Stimulated activated CD8-positive, alpha-beta memory T cell treated with anti-CD3 and anti-CD28 coated beads, Interleukin-7, amount 100 ng/mL, for 24 hours (primary cell): Measurements from ENCODE around the gene DNAJC22.

Source experiments
- DNase-seq: peaks from one replicate; pipeline ENCODE4 v3.0.0-alpha.2; 2020; ENCODE audit warnings: low read depth

Gene DNAJC22

DNA sequence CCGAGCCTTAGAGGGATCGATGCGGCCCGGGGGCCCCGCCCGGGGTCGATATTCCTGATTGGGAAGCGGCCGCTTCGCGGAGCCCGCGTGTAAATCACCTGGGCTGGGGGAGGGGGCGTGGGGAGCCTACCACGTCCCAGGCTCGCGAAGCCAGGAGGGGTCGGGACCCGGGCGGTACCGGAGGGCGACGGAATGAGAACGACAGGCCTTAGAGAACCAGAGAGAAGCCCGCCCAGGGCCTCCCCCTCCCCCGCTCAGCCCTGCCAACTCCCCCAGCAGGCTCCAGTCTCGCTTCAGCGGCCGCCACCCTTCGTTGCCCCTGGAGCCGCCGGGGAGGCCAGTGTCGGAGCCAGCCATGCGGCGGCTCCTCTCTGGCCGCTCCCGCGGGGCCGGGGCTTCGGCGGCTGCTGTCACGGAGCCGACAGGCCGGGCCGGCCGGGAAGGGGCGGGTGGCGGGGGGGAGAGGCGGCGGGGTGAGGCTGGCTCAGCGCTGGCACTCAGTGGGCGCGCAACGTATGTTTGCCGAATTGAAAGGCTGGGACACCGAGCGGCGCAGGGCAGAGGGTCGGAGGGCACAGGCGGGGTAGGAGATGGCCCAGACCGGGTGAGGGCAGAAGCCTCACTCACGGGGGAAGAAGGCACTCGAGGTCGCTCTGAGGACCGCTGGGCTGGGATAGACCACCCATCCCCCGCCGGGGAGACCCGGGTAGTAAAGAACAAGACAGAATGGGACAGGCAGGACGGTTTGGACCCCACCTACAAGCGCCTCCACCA, 1.4 kb upstream of the DNAJC22 start:
- no peak for DNase-seq

DNA sequence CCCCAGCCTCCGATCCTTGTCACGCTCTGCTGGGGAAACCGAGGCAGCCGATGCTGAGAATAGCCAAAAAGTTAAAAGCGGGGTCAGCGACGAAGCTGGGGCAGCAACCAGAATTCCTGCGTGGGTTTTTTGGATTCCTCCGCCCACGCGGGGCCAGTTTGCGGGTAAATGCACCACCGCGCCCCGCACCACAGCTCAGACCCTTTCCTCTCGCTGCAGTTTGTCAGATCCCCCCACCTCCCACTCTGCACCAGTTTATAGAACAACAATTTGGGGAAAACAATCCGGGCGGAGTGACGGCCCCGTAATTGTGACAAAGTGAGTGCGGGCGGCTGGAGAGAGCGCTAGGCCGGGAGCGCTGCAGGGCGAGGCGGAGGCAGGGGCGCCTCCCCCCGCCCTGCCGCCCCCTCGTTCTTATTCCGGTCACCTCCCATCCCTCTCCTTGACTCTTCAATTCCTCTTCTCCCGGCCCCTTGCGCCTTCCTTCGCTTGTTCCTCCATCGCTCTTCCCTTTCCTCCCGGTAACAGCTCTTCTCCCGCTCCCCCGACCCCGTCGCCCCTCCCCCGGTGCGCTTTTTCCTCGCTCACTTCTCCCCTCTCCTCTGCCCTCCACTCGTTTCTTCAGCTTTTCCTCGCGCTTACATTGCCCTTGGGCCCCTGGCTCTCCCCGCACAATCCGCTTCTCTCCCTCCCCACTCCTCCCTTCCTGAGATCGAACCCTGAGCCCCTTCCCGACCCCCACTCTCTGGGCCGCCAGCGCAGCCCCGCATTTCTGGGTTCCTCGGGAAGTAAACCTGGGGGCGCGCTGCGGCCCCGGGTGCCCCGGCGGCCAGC, 646 bp upstream of the DNAJC22 start:
- DNase-seq: no peak

DNA sequence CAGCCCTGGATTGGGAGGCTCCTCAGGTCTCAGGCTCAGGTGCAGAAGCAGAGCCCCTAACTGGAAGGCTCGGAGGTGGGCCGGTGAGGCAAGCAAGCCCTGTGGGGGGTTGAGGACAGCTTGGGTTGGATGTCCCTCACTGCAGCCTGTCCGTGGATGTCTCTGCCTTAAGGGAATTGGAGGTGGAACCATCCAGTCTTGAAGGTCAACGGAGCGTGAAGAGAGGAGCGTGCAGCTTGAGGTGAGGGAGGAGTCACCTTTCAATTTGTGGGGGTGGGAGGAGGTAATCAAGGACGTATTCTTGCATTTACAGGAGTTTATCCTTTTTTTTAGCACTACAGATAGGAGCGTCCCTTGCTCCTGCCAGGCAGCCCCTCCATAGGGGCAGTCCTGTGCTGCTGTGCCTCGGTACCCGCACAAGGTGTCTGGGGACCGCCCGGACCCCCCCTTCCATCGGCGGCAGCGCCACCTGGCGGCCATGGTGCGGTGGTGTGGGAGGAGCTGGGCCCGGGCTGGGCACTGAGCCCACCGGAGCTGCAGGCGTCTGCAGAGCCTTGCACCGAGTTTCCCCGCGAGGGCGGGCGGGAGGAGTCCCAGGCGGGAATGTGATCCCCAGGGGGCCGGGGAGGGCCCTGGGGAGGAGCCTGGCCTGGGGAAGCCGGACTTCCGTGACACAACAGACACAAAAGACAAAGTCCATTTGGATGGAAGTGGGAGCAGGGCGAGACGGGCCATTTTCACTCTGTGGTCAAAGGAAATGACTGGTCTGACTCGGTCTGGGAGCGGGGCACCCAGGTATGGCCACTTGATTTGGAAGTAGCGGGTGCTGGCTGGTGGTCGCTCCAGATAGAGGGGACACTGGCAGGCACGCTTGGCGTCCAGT, 864 bp downstream of the DNAJC22 start:
- DNase-seq: peak; percentile 59

DNA sequence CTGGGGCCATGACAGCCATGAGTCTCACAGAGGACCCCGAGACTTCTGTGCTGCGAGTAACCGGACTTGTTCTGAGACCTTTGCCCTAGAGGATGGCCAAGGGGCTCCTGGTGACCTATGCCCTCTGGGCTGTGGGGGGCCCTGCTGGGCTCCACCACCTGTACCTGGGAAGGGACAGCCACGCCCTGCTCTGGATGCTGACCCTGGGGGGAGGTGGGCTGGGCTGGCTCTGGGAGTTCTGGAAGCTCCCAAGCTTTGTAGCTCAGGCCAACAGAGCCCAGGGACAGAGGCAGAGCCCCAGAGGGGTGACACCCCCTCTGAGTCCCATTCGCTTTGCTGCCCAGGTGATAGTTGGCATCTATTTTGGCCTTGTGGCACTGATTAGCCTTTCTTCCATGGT, 2.1 kb downstream of the DNAJC22 start:
- DNase-seq: no peak

DNA sequence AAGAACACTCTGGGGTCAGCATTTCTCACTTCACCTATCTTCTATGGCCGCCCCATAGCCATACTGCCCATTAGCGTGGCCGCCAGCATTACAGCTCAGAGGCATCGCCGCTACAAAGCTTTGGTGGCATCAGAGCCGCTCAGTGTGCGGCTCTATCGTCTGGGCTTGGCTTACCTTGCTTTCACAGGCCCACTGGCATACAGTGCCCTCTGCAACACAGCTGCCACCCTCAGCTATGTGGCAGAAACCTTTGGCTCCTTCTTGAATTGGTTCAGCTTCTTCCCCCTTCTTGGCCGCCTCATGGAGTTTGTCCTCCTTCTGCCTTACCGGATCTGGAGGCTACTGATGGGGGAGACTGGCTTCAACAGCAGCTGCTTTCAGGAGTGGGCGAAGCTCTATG, 2.6 kb downstream of the DNAJC22 start:
- DNase-seq: no peak

DNA sequence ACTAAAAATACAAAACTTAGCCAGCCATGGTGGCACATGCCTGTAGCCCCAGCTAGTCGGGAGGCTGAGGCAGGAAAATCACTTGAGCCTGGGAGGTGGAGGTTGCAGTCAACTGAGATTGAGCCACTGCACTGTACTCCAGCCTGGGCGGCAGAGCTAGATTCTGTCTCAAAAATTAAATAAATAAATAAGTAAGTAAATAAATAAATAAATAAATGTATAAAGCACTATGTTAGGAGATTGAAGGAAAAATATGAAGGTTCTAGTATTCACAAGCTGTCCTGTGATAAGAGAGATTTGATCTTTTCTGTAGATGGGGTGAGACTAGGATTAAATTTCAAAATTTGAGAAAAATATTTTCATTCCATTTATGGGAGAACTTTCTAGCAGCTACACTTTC, 5.7 kb downstream of the DNAJC22 start:
- DNase-seq: no peak

DNA sequence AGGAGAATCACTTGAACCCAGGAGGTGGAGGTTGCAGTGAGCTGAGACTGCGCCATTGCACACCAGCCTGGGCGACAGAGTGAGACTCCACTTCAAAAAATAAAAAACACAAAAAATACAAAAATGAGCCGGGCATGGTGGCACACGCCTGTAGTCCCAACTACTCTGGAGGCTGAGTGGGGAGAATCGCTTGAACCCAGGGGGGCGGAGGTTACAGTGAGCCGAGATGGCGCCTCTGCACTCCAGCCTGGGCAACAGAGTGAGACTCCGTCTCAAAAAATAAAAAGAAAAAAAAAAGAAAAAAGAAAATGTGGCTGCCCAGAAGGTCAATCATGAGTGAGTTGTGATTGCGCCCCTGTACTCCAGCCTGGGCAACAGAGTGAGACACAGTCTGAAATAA, 9.2 kb downstream of the DNAJC22 start:
- DNase-seq: no peak

DNA sequence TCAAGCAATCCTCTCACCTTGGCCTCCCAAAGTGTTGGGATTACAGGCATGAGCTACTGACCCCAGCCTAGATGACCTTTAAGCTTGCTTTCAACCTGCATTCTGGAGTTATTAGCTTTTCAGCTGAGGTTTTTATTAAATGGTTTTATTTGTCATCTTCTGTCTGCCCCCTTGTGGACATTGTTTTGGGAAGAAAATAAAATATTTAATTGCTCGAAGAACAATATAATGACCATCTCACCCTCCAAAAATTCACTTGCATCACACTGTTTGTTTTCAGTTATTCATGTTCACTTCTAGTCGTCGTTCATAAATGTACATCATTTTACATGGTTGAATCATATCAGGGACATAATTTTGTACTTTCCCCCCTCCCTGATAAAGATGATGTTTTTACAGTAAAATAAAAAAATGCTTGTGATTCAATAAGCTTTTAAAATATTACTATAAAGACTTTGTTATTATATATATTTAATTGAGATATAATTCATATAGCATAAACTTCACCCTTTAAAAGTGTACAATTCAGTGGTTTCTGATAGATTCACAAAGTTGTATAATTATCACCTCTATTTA, 10.5 kb downstream of the DNAJC22 start:
- no peak for DNase-seq

DNA sequence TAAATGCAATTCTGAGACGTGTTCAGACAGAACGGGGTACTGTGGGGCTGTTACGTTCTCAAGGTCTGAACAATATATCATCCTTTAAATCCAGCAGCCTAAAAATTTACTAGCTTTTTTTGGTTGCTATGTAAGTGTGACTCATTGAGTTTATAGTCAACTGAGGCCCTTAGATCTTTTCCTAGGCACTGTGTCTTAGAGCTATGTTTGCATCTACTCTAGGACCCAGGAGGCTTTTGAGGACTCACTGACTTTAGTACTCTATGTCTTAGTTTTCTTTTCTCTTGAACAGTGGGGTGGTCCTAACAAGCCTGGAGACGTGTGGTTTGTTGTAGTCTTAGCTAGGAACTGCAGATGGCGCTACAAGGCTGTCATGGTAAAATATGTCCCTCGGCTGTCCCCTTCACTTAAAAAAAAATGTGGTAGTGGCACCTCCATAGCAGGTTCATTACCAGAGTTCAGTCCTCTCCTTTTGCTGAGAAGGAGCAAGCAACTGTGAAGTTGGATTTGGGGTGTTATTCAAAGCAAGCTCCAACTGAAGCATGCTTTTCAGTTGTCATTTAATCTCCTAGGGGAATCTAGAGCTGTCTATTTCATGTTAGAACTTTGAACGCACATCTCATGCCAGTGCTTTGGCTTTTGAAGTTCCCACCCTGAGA, 11.9 kb downstream of the DNAJC22 start:
- DNase-seq: no peak

DNA sequence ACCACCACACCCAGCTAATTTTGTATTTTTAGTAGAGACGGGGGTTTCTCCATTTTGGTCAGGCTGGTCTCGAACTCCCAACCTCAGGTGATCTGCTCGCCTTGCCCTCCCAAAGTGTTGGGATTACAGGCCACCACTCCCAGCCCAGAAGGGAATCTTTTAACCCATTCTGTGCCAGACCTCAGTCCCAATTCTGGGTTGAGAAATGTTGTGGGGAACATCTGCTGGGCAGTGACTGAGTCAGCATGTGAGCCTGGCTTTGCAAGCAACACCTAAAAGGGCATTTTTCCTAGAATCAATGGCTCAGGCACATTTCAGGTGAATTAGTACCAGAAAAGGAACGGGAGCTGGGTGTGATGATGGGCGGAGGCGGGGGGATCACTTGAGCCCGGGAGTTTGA, 13.0 kb downstream of the DNAJC22 start:
- no peak for DNase-seq

DNA sequence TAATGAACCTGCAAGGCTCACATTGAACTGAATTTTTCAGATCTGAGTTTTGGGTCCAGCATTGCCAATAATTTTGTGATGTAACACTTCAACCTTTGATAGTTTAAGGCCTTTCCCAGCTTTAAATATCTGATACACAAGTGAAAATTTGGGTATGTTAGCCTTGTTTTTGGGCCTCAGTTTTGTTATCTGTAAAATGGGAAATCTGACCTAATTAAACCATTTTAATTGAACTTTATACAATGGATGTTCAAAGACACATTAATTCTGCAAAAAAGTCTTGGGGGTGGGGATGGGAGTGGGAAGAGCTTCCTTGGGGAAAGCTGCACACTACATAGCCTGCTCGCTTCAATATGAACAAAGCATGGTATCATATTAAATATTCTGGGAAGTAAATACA, 15.4 kb downstream of the DNAJC22 start:
- no peak for DNase-seq

DNA sequence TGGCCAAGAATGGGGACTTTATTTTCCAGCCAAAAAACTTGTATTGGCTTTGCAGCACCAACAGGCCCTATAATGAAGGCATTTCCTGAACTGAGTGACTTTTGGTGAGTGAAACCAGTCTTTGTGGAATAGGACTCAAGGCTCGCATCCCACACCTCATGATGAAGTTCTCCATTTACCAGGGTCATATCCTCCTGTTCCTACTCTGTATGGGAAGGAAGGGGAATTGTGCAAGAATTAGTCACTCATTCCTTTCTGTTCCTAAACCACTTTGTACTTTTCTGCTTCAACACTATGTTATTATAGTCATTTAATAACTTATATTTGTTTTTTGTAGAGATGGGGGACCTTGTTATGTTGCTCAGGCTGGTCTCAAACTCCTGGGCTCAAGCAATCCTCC, 18.3 kb downstream of the DNAJC22 start:
- no peak for DNase-seq

DNA sequence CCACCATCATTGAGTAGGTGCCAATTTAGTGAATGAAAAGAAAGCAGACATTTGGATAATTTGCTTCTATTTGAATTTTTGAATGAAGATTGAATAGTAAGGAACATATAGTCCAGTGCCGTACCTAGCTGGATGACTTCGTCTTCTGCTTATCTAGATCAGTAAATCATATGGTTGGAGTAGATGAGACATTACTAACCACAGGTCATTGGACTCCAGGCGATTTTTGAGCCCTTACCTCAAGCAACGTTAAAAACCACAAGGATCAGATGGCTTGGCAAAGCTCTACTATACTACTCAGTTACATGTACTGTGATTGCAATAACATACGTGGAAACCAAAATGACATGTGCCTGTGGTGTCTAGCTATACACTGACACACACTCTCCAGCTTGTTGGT, 18.9 kb downstream of the DNAJC22 start:
- DNase-seq: no peak

DNA sequence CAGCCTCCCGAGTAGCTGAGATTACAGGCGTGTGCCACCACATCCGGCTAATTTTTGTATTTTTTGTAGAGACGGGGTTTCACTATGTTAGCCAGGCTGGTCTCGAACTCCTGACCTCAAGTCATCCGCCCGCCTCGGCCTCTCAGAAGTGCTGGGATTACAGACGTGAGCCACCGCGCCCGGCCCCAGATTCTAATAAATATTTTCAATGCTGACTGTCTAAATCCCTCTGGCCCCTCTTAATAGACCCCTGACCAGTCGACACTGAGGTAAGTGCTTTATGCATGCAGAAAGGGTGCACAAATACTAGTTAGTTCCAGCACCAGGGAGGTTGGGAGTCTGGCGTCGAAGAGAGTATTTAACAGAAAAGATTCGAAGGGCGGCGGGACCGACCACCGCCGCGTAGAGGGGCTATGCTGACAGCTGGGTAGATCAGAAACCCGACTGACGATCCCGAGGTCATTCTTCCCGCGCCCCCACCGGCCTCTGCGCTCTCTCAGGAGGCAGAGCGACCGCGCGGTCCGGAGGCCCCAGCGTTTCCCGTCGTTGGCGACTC, 19.5 kb downstream of the DNAJC22 start:
- no peak for DNase-seq

DNA sequence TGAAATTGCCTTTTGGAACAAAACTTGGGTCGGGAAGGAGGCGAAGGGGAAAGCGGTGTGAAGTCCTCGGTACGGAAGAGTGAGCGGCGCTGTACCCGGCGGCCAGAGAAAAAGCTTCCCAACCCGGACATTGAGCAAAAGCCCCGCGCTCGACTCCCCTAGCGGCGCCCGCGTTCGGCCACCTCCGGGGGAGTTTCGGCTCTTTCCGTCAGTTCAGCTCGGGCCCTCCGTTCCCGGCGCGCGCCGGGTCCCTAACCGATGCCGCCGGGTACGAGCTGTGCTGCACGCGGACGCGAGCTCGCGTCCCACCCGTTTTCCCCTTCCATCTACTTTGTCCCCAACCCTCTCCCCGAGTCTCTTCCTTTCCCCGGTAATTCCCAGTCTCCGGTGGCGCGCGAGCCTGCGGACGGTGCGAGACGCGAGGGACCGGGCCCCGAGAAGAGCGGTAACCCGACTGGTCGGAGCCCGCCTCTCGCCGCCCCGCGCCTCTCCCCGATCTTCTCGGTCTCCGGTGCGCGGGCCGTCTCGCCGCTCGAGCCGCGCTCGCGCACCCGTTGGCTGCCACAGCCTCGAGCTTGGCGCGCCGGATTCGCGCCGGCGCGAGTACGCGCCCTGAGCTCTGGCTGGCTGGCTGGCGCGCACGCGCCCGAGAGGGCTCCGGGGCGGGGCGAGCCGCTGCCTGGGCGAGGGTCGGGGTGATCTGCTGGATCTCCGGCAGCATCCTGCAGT, 20.1 kb downstream of the DNAJC22 start:
- DNase-seq: peak; percentile 74

DNA sequence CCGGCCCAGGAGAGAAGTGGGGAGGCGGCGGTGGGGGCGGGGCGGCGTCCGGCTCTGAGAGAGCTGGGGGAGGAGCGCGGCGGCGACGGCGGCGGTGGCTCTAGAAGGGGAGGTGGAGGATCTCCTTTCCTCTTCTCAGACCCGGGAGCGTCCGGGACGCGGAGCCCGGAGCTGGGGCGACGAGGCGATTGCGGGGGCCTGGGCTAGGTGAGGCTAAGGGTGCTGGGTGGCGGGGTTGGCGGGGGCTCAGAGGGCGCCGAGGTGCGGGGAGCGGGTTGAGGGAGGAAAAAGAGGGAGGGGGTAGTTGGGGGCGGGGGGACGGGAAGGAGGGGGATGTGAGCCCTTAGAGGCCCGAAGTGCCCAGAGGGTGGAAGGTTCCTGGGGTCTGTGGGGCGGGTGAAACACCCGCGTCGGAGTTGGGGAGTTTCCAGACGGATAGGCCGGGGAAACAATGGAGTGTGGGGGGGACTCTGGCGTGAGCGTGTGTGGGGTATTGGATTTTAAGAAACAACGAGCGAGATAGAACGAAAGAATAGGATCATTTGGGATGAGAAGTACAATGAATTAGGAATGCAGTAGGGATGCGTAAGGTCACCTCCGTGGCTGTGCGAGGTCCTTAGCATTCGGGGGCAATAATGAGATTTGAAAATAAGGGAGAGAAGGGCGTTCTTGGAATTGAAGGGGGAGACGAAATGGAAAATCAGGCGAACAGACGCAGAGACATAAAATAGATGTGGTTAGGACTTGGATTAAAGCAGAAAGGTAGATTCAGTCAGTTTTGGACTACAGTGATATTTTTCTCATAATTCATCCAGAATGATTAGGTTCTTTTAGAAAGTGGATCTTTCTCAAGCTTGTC, 20.9 kb downstream of the DNAJC22 start, which contains the start of gene SPATS2:
Gene SPATS2 (plus strand): TSS at position 82 of the 859 bp plus-strand sequence. CDS start 93,551 bp downstream, outside the sequence.
- DNase-seq: no peak

DNA sequence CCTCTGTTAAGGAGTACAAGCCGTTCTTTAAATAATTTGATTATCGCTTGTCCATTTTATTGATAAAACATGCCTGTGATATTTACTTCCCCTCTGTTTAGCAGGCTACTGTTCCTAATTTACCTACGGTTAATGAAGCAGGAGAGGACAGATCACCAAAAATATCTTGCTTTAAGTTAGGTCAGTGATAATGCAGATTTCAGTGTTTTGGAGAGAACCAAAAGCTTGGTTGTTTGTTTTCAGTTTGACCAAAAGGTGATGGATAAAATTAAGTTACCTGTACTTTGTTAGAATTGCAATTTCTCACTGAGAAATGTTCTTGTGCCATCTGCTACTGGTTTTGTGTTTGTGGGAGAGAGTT, 21.5 kb downstream of the DNAJC22 start:
- no peak for DNase-seq

DNA sequence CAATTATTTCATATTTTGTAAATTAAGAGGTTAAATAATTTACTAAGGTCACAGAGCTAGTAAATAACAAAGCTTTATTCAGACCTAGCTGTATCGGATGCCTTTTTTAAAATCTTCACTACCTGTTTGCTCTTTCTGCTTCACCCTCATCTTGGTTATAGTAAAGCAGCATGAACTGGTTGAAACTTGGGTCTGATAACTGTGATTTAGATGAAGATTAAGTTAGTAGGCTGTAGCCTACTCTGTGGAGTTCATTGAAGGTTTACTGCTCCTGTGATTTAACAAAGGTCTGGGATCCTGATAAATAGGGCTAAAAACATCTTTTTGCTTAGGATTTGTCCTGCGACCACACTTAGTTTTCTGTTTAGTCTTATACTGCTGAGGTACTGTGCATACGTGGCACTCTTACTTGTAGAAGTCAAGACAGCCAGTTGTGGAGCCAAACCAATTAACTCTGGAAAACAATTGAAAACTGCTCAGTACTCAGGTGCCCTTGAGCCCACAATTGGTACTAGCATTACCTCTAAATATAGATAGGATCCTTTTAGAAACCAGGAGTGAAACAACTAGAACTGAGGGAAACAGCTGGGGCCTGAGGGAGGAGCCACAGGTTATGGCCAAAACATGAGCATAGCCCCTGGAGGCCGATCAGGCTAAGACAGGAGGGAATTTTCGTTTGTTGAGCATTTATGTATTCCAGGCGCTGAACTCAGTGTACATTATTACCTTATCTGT, 22.9 kb downstream of the DNAJC22 start:
- DNase-seq: no peak

DNA sequence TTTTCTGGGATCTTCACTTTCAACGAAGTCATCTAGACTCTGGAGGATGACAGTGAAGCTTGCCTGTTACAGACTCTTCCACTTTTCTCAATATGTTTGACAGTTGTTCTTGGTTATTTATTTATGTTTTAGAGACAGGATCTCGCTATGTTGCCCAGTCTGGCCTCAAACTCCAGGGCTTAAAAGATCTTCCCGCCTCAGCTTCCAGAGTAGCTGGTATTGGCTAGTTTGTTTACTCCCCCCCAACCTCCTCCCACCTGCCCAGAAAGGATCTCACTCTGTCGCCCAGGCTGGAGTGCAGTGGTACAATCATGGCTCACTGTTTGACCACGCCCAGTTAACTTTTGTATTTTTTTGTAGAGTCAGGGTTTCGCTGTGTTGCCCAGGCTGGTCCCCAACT, 23.9 kb downstream of the DNAJC22 start:
- no peak for DNase-seq
